ENCODE measurements around the gene LYSMD2. TPM values are rescaled to one million over a fixed set of nuclear protein-coding genes. Genes with fewer than 3 reads are reported as not detected.
A peak's percentile ranks its signal among the peaks of the same experiment; 100 is the strongest.

LYSMD2 gene
- total and polyA plus RNA-seq, 9 of the 15 experiments (the other 6 are each of a cell fraction or from before 2014, with no cell fraction given): 4.3 to 30.3 (median 9.8) TPM

- H3K9ac ChIP-seq (ENCODE audit: insufficient read depth in 1 of 2, low read depth in 2 of 2, low read length in 2 of 2): peak overlapping the region in 1 of 2 experiments; percentile 17; a peak in 1 of 4 replicates
- H3K27ac ChIP-seq (ENCODE audit: extremely low read depth, low read depth, low read length): no peak overlapping the region
- no peak overlapping the region for H3K4me3 ChIP-seq
- peaks cover 11% of the 10 kb centered on the region; the same call in 2 of the 3 replicates for H3K36me3 ChIP-seq (ENCODE audit: control insufficient read depth, insufficient read depth, low read length)
- intact Hi-C loops (cut with micrococcal nuclease): no loop called here
- CTCF ChIA-PET (ENCODE audit: low intra/inter-chr PET ratio): no interaction called here
- WGBS (ENCODE audit: insufficient coverage, low coverage, missing lambda C conversion rate): 0% methylated on average over 3 of the region's 3 CpGs
- no peaks in the 10 kb centered on the region for H3K9me3 ChIP-seq (replicated peaks; ENCODE audit: control insufficient read depth, insufficient read depth, low read depth, low read length)
- ATAC-seq (peak; percentile 34; the same call in 1 of the 3 replicates), FAIRE-seq (peak; percentile 55), DNase-seq (ENCODE audit: extremely low read depth in 1 of 4, low spot score in 3 of 4) (no peak)
- no peaks in the 10 kb centered on the region for H3K9me1 ChIP-seq (ENCODE audit: control insufficient read depth, insufficient read depth, low read length)
- no TSS peak for BruUV-seq (replicated peaks)
- no peak overlapping the region for H2AFZ ChIP-seq (ENCODE audit: low read depth, low read length)
- no peaks in the 10 kb centered on the region for H3K27me3 ChIP-seq (ENCODE audit: control insufficient read depth in 2 of 2, insufficient read depth in 2 of 2, low read length in 2 of 2)
- 0 out of 2 replicates have a peak overlapping the region, but pooled peaks have one; percentile 34 for H3K4me2 ChIP-seq (ENCODE audit: insufficient read depth, low read length)
- peaks cover 7 to 21% of the 10 kb centered on the region in 2 experiments; a peak in 4 of 5 replicates for H3K4me1 ChIP-seq (replicated peaks in 1 of 2; ENCODE audit: control insufficient read depth in 2 of 2, insufficient read depth in 2 of 2, low read length in 2 of 2)
- no peaks in the 10 kb centered on the region for H4K20me1 ChIP-seq (replicated peaks; ENCODE audit: control insufficient read depth, insufficient read depth, low read length)
- H3K79me2 ChIP-seq (ENCODE audit: control insufficient read depth, insufficient read depth, low read length): no peaks in the 10 kb centered on the region
- POLR2A ChIA-PET: interaction anchor here (1.2 kb wide), 2 partner anchors 10 to 11 kb away, joined by 4 read pairs; partner anchors contain the start of gene SCG3
- in situ Hi-C loops (cut with MboI): no loop called here
- TF ChIP-seq STAG1 (CRISPR knock-in tag; IDR thresholded peaks at IDR 0.05; ENCODE audit: borderline replicate concordance): no peak
- no peak for TF ChIP-seq FOS (IDR thresholded peaks at IDR 0.05; ENCODE audit: extremely low read depth, insufficient read length)
- peak; percentile 11; the same call in 1 of the 2 replicates for TF ChIP-seq DPF2 (IDR thresholded peaks at IDR 0.05)
- no peak for TF ChIP-seq DIDO1 (tag; IDR thresholded peaks at IDR 0.05; ENCODE audit: low read depth)
- peak; percentile 36; the same call in 1 of the 2 replicates for TF ChIP-seq EP300 (IDR thresholded peaks at IDR 0.05; ENCODE audit: low read length)
- TF ChIP-seq, protein P1, sequence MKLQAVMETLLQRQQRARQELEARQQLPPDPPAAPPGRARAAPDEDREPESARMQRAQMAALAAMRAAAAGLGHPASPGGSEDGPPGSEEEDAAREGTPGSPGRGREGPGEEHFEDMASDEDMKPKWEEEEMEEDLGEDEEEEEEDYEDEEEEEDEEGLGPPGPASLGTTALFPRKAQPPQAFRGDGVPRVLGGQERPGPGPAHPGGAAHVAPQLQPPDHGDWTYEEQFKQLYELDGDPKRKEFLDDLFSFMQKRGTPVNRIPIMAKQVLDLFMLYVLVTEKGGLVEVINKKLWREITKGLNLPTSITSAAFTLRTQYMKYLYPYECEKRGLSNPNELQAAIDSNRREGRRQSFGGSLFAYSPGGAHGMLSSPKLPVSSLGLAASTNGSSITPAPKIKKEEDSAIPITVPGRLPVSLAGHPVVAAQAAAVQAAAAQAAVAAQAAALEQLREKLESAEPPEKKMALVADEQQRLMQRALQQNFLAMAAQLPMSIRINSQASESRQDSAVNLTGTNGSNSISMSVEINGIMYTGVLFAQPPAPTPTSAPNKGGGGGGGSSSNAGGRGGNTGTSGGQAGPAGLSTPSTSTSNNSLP (IDR thresholded peaks at IDR 0.05; ENCODE audit: borderline replicate concordance, low read depth, low read length): 0 out of 2 replicates have a peak, but pooled peaks have one; percentile 21
- TF ChIP-seq E2F8 (IDR thresholded peaks at IDR 0.05; ENCODE audit: low read depth, partially characterized antibody): no peak
- TF ChIP-seq, protein P2, sequence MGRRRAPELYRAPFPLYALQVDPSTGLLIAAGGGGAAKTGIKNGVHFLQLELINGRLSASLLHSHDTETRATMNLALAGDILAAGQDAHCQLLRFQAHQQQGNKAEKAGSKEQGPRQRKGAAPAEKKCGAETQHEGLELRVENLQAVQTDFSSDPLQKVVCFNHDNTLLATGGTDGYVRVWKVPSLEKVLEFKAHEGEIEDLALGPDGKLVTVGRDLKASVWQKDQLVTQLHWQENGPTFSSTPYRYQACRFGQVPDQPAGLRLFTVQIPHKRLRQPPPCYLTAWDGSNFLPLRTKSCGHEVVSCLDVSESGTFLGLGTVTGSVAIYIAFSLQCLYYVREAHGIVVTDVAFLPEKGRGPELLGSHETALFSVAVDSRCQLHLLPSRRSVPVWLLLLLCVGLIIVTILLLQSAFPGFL (CRISPR knock-in tag; IDR thresholded peaks at IDR 0.05): no peak
- TF ChIP-seq BACH1 (tag; IDR thresholded peaks at IDR 0.05): 0 out of 2 replicates have a peak, but pooled peaks have one; percentile 32
- TF ChIP-seq CBFA2T3 (IDR thresholded peaks at IDR 0.05): peak; percentile 50; the same call in 1 of the 2 replicates
- no peak for TF ChIP-seq MECOM (CRISPR knock-in tag; IDR thresholded peaks at IDR 0.05)
- 0 out of 4 replicates have a peak, but pooled peaks of 1 of the 2 experiments have one; percentile 27 for TF ChIP-seq RCOR1 (IDR thresholded peaks at IDR 0.05; ENCODE audit: borderline replicate concordance in 1 of 2, low read depth in 2 of 2, low read length in 2 of 2)
- TF ChIP-seq STAT5A (IDR thresholded peaks at IDR 0.05; ENCODE audit: borderline replicate concordance, low read length): peak; percentile 49
- TF ChIP-seq DMBX1 (CRISPR knock-in tag; IDR thresholded peaks at IDR 0.05; ENCODE audit: borderline replicate concordance): peak; percentile 15; the same call in 1 of the 2 replicates
- peak; percentile 66 for TF ChIP-seq ARID1B (IDR thresholded peaks at IDR 0.05)
- no peak for TF ChIP-seq POLR2H (tag; IDR thresholded peaks at IDR 0.05; ENCODE audit: low read depth)
- TF ChIP-seq SOX6 (IDR thresholded peaks at IDR 0.05): peak; percentile 22; the same call in 1 of the 2 replicates
- TF ChIP-seq CTBP1 (IDR thresholded peaks at IDR 0.05; ENCODE audit: borderline replicate concordance): peak; percentile 31; the same call in 1 of the 2 replicates
- TF ChIP-seq ESRRA (IDR thresholded peaks at IDR 0.05; ENCODE audit: borderline replicate concordance, low read depth): 0 out of 2 replicates have a peak, but pooled peaks have one; percentile 22
Measured at GRCh38 chr15:51692154-51692553, 45.3 kb downstream of the LYSMD2 start.

Measured in K562 (cell line).